LHCN-M2 (cell line): ENCODE data around the gene LIPA. TPM values are rescaled to one million over a fixed set of nuclear protein-coding genes. Genes with fewer than 3 reads are reported as not detected.
A peak's percentile ranks its signal among the peaks of the same experiment; 100 is the strongest.
"Not testable (repeated sequence)": the region's sequence is repeated elsewhere in the genome, so short reads cannot be mapped to it uniquely, and the experiment has no call there.

Experiments used
- DNase-seq: peaks from one replicate; pipeline ENCODE4 v3.0.0-alpha.2; 2012; ENCODE audit warnings: low read depth
- total RNA-seq: library from RNA; depleted of rRNA; stranded (reverse); fragments of >200 nt; gene quantifications from 2 replicates; pipeline ENCODE4 v1.2.3, GENCODE V29; 2014

LIPA gene
- total RNA-seq, 1 experiment from 2014 or later: 55.6 TPM

DNA sequence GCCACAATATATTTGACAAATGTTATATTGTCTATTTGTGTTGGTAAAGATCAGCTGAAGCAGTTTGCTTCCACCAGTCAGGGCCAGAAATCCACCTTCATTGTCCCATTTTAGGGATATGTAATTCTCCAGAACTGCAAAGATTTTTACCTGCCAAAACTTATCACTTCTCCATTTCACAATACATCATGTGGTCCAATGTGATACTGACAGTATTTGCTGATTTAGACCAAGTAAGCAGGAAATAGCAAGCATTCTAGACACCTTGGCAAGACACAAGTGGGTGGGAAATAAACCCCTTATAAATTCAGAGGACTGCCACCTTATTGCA is 18.5 kb upstream of the LIPA start:
- no peak for DNase-seq

DNA sequence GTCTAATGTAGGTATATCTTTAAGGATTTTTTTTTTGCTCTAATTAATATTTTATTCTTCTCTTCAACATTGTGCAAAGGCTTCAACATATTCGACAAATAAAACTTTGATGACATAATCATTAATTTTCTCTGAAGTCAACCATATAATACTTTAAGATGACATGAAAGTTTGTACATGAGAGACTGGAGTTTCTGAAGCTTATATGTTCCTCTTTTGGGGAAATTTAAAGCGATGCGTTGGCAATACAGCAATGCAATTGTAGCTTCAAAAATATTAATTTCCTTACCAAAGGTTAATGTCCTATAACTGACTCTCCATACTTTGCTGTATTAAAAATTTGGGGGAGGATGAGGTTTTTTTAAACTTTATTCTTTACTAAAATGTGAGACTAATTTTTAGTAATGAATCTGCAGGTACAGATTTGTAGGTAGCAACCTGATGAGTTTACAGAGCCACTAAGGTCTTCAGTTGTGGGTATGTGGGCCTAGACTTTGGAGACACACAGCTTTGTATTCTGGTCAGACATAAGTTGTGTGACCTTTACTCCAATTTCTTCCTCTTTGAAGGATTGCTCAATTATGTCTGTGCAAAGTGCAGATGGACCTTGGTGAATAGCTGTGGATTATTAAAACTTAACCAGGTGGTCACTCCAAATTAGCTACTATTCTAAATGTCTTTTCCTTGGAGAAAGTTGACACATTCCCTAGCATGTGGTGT is 18.0 kb upstream of the LIPA start:
- DNase-seq: no peak

DNA sequence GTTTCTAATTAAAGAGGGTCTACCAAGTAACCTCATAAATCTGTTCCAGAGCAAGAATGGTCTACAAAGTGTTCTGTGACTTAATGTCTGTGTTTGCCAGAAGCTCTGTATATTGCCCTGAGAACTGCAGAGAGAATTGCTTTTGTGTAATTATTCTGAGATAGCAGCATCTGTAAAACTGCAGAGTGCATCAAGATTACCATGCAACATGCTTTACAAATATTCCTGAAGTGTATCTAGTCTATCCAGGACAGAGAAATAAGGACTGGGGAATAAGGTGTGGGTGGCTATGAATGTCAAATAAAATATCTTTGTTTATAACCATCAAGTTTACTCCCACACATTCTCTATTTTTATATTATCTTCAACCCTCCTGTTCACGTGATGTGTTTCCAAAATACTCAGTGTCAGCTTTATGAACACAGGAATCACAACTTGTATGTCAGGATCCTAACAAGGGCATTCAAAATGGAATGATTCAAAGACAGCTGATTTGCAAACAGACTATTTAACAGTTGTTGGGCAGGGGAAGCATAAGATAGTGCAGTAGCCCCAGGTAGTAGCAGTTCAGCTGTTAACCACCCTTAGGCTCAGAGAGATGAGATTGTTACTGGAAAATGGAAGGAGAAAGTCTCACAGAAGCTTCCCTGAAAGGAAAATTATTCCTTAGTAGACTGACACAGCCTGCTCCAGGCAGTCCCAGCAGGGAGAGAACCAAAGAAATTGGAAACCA is 15.3 kb upstream of the LIPA start:
- DNase-seq: no peak

DNA sequence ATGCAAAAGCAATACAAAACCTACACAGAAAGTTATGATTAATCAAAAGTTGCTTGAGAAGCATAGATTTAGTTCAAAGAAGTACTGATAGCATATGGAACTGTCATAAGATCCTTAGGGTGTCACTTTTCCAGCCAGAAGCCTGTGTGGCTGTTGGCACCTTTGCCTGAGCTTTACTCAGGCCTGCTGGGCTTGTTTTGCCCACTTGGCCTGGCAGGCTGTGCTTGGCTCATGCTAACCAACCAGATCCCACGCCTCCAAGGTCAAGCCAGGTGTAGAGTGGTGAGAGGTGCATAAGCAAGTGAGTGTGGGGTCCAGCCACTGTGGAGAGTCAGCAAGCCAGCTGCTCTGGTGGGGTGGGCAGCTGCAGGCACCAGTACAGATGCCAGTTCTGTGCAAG is 12.0 kb upstream of the LIPA start:
- DNase-seq: no peak

DNA sequence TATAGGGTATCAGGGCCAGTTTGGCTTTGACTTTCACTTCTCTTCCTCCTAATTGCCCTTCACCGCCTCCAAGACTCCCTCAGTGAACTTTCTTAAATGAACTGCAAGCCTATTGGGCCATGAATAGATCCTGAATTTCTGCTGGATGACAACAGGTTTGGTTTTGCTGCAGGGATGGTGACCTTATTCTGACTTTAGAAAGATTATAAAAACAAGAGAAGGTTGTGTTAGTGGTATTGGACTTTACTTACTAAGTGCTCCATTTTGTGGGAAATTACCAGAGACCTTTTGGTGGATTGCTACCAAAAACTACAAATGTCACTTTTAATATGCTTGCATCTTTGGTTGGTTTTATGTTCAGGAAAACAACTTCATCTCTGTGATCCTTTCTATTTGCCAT is 11.5 kb upstream of the LIPA start:
- DNase-seq: no peak

DNA sequence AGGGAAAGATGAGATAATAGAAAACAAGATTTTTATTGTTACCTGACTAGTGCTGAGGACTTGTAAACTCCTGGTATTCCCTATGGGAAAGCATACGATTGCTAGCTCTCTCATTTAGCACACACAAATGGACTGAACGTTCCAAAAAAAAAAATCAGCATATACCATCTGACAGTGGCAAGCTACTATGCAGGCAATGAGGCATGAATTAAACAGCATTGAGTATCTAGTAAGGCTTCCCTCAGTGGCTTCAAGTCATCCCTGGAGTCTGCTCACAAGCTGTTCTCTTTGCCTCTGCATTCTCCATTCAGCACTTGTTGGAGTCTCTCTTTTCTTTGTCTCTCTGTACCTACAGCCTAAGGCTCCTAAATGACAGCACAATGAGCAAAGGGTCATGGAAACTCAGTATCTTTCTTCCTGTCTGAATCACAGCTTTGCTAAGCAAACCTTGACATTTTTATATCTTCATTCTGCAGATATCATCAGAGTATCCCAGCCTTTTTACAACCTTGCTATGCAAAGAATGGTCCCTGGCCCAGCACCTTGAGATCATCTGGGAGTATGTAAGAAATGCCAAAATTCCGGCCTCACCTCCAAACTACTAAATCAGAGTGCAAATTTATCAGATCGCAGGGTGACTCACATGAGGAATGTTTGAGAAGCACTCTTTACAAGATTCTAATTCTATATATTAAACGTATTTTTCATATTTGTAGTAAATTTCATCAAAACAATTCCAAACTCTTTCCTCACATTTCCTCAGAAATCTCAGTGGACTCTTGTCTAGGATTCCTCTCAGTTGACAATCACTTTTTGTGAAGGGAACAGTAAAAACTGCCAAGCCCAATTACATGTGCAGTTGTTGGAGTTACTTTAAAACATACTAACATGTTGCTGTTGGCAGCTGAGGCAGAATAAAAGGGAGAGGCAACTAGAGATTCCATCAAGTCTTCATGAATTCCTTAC is 10.8 kb upstream of the LIPA start:
- no peak for DNase-seq

DNA sequence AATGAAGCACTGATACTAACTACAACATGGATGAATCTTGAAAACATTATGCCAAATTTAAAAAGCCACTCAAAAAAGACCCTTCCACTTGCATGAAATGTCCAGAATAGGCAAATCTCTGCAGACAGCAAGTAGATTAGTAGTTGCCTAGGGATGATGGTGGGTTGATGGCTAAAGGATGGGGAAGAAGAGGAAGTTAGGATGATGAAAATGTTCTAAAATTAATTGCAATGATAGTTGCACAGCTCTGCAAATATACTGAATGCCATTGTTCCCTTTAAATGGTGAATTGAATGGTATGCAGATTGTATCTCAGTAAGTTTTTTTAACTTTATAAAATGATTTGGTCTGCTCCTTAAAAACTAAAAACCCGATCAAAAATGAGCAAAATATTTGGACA is 7.3 kb upstream of the LIPA start:
- DNase-seq: no peak

DNA sequence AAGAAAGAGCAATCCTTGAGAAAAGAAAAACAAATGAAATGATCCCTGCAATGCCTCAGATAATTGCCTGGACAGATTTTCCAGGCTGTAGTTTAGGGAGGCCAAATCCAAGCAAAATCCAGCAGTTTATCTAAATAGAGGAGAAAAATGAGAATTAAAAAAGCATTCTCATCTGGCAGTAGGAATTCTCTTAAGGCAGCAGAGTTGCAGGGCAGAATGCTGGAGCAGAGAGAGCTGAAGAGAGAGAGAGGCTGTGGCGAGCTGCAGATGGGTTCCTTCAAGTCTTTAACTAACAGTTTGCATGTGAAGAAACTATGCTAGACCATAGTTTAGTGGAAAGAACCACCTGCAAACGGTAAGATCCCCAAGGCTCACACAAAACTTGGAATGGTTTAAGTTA is 6.0 kb upstream of the LIPA start:
- no peak for DNase-seq

DNA sequence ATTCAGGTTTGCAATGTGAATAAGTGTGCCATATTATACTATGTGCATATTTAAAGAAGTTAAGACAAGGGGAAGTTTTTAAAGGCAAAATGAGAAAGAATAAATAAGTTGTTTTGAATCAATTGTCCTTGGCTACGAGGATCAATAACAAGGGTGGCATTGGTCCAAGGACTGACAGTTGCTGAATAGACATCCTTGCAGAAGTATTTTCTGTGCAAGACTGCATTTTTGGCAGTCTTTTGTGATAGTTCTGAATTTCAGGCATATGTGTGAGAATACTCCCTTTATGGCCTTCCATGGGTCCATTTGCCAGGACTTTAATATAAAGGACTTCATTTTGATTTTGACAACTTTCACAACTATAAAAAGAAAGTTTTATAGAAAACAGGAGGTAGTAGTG is 5.4 kb upstream of the LIPA start:
- no peak for DNase-seq

DNA sequence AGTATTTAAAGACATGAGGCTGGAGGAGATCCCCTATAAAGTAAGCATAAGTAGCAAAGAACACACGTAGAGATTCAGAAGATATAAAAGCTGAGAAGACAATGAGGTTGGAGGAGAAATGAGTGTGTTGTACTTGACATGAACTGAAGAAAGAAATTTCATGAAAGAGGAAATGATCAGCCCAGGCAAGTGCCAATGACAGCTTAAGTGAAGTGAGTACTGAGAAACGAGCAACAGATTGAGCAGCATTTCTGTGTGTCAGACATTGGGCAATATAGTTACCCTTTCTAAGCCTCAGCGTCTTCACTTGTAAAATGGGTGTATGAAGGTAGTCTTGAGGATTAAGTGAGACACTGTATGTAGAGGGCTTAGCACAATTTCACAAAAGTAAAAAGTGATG is 4.8 kb upstream of the LIPA start:
- DNase-seq: no peak

DNA sequence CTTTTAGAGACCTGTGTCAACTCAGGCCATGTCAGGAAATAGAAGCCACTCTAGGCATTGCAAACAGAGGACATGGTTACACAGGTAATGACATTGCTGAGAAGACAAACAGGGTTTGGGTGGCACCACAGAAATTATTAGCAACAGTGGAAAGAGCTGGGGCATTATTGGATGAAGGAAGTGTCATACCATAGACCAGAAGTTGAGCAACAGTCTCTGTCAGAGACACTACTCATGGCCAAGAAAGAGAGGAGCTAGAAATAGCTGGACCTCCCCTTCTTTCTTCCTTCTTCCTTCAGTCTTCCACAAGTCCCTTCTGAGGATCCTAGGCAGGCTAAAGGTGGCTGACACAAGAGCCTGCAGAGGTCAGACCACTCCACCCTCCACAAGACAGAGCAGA is 4.2 kb upstream of the LIPA start:
- DNase-seq: no peak

DNA sequence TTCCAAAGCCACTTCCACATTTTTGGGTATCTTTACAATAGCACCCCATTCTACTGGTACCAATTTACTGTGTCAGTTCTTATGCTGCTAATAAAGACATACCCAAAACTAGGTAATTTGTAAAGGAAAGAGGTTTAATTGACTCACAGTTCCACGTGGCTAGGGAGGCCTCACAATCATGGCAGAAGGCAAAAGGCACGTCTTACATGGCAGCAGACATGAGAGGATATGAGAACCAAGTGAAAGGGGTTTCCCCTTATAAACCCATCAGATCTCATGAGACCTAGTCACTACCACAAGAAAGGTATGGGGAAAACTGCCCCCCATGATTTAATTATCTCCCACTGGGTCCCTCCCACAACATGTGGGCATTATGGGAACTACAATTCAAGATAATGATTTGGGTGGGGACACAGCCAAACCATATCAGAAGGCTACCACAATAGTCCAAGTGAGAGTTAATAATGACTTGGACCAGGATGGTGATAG is 3.6 kb upstream of the LIPA start:
- DNase-seq: not testable (repeated sequence)

DNA sequence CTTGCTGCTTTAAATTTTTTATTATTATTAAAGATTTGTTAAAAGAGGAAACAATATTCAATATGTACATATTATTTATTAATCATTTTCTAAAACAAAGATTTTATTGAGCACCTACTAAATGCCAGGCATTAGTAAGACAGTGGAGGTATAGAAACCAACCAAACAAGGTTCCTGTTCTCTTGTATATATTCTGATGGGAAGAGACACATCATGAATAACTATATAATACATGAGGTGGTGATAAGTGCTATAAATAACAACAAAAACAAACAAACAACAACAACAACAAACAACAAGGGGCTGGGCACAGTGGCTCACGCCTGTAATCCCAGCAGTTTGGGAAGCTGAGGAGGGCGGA is 630 bp upstream of the LIPA start:
- no peak for DNase-seq

DNA sequence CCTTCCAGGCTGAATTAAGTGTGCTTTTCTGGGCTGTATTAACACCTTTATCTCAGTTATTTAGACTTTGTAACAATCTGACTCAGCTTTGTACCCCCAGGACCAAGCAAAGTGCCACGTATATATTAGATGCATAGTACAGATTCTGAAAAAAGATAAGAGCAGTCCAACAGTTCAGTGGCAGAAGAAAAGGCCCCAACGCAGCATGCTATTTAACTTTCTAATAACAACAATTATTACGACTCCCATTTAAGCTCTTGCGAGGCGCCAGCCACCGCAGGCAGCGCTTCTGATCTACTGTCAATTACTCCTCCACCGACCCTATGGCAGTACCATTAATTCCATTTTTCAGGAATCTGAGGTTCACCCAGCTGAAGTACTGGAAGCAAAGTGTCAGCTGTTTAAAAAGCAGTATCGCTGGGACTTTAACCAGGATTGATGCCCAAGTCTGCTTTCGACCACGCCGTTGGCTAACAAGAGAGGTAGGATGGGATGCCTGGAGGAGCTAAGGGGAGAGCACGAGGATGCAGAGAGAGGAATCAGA is 638 bp downstream of the LIPA start:
- DNase-seq: no peak

DNA sequence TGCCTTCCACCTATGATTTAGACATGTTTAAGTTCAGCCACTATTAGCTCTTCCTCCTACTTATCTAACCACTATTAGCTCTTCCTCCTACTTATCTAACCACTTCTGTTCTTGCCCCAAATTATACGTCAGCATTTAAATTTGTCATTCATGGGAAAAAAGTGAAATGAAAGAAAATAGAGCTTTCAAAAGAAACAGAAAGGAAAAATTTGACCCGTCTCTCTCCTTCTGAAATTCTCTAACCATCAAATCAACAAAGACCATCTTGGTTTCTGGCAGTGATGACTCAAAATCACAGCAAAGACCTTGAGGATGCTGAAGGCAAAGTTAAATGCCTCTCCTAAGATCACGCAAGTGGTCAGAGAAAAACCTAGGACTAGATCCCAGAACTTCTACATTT is 2.6 kb downstream of the LIPA start:
- DNase-seq: no peak

DNA sequence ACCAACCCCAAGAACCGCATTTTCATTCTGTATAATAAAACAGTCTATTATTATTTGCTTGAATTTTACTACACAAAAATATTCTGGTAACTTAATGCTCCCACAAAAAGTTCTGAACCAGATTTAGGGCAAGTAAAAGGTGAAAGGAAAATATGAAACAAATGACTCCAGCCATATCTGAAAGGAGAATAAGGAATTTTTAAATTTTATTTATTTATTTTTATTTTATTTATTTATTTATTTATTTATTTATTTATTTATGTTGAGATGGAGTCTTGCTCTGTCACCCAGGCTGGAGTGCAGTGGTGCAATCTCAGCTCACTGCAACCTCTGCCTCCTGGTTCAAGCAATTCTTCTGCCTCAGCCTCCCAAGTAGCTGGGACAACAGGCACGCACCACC is 4.0 kb downstream of the LIPA start:
- not testable (repeated sequence) for DNase-seq

DNA sequence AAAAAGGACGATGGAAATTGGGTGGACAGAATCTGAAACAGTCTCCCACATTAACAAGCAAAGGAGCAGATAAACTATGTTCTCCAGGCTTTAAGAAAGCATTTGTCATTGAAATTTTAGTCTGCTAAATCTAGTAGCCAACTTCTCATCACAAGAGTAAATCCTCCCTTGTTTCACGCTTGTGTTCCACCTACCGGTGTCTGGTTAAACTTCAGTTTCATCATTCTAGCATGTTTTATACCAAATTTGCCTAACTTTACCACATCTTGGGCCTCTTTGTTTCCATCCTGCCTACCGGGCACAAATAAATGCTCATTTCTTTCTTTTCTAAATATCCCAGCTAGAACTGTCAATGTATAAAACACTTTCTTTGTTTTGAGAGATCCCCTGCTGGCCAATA is 5.8 kb downstream of the LIPA start:
- no peak for DNase-seq

DNA sequence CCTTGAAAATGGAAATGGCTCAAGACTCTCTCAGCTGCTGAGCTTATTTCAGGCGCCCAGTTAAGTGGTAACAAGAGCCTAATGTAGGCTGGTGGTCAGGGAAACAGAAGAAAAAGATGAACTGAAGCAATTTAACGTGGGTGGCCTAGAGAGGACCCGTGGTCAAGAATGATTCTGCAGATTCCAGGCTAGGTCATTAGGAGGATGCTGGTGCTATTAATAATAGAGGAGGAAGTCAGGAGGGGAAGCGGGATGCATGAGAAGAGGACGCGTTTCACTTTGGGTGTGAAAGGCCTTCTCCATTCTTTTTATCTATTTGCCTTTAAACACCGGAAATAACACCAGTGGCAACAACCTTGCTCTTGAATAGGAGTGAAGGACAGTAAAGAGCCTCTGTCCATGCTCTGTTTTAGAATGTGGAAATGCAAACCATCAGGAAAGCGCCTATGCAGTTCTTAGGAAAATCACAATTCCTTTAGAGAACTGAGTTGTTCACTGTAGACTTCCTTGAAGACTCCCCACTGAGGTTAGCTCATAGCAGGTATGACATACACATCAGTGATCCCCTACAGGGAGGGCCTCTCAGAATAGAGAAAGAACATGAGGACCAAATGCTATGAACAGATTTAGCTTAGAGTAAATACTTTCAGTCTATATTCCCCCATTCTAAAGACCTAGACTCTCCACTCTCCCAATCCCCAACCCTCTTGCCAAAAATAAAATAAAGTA is 8.6 kb downstream of the LIPA start:
- no peak for DNase-seq

DNA sequence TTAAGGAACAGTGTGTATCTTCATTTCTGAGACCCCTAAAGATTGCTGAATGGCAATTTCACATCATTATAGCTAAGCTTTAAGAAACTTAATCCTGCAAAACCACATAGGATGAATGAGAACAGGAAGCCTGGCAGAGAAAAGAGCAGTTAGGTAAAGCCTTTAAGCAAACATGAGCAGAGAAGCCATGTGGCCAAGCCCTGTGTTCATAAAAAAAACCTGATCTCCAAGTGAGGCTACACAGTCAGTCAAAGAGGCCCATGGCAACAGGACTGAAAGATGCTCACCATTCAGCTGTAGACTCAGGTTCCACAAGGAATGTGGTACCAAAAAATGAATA is 9.3 kb downstream of the LIPA start:
- no peak for DNase-seq

DNA sequence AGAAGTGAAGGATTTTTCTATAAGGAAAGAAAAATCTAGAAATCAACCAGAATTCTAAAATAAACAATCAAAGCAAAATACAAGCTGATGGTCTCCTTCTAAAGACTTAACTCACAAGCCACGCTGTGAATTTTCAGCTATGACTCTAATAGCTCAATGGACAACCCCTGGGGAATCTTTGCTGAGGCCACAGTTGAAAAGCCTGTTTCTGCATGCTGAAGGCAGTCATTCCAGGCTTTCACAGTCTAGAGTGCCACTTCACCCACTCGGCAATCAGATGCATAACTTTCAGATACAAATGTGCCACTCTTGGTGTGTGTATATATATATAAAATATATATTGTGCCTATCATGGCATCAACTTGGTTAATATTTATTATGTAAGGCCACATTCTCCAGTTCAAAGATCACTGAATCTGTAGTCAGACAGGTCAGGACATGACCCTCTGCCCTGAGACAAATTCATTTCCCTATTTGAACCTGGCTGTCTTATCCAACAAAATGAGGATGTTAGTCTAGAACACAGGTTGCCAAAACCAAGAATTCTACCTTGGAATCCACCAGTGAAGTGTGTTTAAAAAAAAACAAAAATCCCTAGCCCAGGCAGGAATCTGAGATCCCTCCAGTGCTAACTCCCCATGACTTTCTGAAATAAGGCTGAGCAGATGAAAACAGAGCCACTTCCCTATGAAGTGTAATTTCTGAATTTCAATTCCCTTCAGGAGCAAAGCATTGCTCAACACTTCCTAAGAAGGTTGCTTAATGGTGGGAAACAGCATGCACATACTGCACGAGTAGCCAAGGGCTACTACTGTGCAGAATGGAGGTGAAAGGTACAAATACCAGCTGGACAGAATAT is 9.9 kb downstream of the LIPA start:
- peak; percentile 25 for DNase-seq

DNA sequence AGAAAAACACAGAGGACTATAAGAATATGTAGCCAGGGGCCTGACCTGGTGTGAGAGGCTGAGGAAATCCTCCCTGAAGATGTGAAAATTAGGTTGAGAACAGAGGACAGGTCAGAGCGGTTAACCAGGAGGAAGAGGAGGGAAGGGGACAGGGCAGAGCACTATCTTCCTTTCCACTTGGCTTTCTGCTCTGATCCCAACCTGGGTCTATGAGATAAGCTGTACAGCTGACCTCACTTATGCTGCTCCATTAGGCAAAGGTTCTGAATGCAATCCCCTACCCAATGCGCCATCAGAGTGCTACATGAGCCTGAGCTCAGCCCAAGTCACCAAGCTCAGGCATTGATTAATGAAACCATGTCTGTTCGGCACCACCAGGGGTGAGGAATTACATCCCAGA is 10.5 kb downstream of the LIPA start:
- no peak for DNase-seq
